GF-D8 (cell line): ENCODE data around the gene PPM1L.
A peak's percentile ranks its signal among the peaks of the same experiment; 100 is the strongest.

Experiments
- DNase-seq: peaks from one replicate; lab custom pipeline; 2025; lab: John Stamatoyannopoulos, UW

PPM1L gene

DNA sequence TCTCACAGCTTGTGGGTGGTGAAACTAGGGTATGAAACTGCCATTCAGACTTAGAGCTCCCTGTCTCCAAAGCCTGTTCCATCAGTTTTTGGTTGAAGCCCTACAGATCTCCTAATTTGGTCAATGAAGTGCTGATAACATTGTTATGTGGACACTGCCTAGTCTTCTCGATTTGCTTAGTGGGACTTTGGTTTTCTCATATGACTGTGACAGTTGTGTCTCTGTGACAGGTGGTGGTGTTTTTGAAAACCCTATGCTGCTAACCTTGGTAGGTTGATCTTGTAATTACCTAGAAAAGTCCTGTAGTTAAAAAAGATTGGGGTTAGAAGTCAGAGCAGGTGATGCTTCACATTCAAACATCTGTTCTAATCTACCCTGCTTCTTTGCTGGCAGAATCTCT is 9.2 kb downstream of the PPM1L start:
- no peak for DNase-seq

DNA sequence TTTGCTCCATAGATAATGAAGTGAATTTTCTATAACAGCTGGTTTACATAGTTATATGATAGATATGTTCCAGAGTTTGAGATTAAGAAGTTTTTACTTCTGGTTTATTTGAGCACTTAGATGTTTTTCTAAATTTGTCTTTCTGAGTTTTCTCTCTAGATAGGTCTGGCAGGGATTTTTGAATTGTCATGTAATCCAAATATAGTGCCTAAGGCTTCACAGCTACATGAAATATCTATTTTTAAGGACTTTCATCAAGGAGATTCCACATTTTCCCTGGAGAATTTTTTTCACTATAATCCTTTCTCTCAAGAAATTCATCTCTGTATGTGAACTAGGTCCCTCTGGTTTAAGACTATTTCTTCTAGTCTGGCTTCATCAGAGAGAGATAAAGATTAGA is 12.0 kb downstream of the PPM1L start:
- no peak for DNase-seq

DNA sequence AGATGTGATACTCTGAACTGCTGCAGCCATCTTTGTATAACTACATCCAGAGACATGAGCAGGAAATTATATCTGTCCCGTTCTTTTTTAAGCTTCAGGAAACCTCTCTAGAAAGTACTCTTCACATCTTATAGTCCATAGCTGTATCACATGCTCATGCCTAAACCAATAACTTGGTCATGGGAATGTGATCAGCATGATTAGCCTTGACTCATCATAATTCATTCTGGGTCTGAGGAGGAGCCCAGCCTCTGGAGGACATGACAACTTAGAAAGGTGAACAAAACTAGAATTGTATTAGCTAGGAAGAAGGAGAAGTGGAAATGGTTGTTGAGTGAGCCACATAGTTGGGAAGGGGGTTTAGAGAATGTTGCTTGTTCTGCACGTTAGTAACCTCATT is 12.9 kb downstream of the PPM1L start:
- no peak for DNase-seq

DNA sequence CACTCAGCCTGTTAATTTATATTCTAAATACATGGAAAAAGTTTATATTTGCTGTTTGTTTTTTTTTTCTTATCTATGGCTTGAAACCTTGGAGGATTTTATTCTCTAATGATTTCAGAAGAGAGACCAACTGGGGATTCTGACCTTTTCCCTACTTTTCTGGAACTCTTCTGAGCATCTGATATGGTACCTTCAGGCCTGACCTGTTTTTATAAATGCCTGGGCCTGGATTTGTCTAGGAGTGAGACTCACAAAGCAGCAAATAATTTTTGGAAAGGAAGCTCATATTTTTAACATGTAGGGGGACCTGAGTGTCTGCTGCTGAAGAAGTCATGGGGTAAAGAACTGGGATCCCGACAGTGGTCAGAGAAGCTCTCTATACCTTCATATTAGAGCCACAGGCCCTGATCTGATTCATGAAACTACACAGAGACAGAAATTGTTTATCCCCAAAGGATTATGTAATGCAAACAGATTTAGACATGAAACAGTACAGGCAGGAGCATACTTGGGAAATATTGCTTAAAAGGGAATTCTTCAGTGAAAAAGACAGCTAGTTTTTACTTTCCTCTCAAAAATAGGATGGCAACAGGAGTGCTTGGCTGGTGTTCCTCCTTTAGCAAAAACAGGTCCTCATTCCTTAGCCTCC is 15.9 kb downstream of the PPM1L start:
- no peak for DNase-seq

DNA sequence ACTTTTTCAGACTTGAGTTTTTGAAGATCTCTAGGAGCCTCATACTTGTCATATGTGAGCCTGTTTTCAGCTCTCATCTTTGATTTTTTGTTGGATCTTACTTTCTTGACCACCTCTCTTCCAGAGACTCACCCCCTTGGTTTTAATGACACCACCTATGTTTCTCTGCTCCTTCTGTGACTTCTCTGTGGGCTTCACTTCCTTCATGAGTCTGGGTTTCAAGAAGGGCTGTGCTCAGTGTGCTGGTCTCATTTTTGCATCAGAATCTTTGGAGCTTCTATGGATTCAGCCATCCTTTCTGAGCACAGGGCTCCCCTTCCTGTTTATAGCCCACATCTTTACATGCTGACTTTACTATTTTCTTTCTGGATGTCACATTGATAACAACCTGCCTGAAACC is 17.7 kb downstream of the PPM1L start:
- no peak for DNase-seq

DNA sequence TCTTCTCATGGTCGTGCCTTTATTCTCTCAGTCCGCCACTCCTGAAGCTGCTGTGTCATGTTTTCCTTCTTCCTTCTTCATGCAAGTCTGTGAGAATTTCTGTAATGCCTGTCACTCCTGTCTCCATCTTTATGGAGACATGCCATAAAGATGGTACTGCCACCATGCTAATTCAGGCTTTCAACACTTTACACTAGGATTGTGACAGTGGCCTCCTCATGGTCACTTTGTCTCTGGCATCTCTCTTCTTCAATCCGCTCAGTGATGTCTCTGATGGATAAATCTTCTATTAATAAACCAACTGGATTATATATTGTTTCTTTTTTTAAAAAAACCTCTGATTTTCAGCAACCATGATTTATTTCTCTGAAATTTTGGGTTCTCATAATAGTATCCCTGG is 18.1 kb downstream of the PPM1L start:
- no peak for DNase-seq

DNA sequence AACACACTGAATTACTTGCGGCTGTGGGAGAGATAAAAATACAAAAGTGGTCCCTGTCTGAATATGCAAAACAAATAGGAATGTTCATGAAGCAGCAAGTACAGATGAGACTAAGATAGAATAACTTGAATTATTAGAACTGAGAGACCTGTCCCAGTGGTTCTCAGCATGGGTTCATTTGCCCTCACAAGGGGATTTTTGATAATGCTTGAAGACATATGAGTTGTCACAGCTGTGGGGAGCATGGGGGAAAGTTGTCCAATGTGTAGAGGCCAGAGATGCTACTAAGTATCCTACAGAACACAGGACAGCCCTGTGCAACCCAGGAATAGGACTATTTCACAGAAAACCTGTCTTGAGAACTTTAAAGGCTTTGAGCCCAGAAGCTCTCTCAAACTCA is 22.4 kb downstream of the PPM1L start:
- DNase-seq, result no peak

DNA sequence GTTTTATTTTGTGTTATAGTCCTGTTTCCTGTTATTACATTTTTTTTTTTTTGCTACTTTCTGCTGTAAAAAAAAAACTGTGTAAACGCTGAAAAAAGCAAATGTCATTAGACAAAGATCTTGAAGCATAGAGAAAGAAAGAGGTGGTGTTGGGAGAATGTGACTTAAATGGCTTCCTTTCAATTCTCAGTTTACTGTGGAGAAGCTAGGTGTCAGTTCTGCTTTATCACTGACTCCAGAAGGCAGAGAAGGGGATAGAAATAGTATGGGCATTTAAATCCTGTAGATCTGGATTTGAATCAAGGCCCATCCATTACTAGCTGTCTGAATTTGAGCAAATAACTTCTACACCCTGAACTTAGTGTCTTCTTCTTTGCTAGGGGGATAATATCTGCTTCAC is 23.0 kb downstream of the PPM1L start:
- no peak for DNase-seq

DNA sequence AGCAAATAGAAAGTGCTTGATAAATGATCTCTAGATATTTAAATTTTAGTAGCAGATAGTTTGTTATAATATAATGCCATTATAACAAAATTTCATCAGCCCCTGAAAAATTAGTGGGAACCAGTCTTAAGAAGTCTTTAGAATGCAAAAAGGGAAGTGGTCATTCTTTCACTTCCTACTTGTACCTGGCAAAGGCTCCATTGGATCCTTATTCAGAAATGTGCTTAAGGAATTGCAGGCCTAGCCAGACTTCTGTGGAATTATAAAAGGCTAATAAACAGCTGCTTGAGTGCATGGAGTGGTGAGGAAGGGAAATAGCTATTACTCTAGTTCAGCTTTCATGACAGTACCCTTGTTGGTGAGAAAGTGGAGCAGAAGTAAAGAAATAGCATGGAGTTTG is 24.2 kb downstream of the PPM1L start:
- DNase-seq, result peak; percentile 27

DNA sequence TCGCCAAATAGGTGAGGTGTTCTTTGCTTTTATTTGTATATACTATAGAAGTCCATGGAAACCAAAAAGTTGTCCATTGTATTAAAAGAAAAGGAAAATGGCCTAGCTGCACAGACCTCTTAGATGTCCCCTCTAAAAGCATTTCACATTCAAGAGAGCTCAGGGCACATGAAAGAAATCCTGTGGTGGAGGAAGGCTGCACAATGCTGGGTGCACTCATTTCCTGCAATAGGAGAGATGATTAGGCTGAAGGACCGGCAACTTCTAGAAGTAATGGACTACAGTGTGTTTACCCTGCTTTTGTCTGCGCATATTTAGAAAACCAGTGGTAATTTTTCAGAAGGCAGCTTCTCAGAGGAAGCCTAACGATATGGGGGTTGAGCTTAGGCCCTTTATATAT is 25.4 kb downstream of the PPM1L start:
- DNase-seq, result no peak

DNA sequence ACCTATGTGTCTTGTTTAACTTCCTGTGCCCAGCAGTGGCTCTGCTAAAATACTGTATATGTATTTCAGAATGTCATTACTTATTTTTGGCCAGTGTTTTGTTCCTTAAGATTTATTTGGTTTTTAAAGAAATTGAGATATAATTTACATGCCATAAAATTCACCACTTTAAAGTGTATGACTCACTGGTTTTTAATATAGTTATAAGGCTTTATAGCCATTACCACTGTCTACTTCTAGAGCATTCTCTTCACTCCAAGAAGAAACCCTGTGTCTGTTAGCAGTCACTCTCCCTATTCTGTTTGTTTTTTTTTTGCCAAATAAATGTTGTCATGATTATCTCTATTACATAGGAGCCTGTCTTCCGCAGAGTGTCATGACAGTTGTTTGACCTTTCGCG is 25.8 kb downstream of the PPM1L start:
- no peak for DNase-seq

DNA sequence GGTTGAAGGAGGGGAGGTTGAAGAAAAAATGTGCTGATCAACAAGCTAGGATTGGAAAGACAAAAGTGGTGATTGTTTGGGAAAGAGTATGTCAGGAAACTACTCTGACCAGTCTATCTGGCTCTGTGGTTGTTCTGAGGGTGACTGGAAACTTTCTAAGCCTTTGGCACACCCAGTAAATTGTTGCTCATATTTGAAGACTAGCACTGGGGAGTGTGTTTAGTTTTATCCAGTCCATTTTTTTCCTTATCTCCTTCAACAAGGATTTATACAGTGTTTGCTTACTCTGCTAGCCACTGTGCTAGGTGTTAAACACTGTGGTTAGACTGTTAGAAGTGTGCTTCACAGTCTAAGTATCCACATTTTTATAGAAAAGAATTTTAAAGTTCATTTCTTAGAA is 28.8 kb downstream of the PPM1L start:
- no peak for DNase-seq

DNA sequence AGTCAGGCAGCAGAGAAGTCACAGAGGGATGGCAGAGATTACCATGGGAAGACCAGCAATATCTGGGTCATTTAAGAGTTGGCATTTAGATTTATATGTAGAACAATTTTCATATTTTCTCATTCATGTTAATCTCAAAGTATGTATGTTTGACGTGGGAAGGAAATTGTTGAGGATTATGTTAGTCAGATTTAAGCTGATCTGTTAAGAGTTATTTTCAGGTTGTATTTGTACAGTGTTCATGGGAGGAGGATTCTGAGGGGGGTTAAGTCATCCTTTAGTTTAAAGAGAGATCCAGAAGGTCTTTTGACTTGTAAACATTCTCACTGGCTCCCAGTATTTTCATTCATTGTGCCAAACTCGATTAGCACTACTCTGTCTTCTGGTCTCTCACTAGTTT is 34.7 kb downstream of the PPM1L start:
- no peak for DNase-seq

DNA sequence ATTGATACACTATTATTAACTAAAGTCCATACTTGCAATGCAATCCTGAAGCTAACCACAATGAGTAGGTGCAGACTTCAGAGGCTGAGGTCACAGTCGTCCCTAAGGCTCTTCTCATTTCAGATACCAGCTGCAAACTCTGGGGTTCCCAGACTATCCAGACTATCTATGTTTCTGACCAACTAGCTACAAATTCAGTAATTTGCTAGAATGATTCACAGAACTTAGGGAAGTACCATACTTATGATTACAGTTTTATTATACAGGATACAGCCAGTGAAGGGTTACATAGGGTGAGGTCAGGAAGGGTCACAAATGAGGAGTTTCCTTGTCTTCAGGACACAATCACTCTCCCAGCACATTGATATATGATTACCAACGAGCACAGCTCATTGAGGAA is 36.5 kb downstream of the PPM1L start:
- no peak for DNase-seq

DNA sequence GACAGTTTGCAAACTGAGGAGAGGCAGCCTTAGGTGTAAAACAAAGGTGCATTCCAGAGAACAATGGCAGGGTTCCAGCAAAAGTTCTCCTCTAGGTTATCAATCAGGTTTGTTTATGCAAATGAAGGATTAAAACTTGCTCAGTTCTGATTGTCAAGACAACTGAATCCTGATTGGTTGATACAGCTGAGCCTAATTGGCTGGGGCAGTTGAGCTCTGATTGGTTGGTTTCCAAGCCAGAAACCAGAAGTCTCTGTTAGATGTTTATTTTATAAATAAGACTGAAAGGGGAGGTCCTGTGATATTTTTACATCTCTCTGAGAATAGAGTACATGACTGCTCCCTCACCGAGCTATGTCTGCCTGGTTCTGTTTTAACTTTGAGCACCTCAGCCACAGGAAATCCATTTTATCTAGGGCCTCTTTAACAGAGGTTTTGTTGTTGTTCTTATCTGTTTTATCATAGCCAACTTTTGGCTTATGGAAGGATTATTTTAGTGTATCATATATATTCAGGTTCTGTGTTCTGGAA is 37.8 kb downstream of the PPM1L start:
- DNase-seq, result no peak

DNA sequence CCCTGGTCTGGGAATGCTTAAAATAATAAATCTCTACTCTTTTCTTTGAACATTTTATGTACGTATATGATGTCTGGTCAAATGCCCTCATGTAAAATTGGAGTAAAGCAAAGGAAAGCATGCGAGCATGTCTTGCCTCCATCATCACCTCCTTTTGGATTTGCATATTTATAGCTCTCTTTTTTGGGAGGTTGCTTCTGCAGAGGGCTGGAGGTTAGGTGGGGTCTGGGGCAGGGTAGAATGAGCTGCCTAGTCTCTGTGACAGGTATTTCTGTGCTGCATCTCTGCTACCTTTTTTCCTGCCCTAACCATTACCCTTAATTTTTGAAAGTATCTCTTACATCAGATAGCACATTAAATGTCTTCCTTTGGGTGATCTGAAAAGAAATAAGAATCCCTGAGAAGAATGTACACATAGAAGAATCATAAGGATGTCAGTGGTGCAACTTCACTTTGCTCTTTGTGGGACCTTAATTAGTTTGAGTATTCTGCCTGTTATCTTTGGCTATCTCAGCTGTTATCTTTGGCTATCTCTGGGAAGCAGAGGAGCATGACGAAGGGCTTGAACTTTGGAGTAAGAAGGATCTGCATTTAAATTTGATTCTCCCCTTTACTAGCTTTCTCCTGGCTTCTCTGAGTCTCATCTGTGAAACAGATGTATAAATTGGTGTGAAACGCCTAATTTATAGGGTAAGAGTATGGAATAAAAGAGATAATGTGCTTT is 40.2 kb downstream of the PPM1L start:
- no peak for DNase-seq

DNA sequence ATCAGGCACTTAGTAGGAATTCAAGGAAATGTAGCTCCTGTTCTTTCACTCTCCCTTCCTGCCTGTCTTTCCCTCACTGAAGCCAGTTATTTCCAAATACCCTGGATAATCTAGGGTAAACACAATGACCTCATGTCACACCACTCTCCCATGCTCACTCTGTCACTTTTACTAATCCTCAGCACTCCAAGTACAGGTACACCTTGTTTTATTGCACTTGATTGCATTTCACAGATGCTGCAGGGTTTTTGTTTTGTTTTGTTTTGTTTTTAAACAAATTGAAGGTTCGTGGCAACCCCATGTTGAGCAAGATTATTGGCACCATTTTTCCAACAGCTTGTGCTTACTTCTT is 40.8 kb downstream of the PPM1L start:
- DNase-seq, result no peak

DNA sequence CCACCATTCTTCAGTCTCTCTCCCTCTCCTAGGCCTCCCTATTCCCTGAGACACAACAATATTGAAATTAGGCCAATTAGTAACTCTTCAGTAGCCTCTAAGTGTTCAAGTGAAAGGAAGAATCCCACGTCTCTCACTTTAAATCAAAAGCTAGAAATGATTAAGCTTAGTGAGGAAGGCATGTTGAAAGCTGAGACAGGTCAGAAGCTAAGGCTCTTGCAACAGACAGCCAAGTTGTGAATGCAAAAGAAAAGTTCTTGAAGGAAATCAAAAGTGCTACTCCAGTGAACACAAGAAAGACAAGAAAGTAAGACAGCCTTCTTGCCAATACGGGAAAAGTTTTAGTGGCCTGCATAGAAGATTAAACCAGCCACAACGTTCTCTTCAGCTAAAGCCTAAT is 41.3 kb downstream of the PPM1L start:
- no peak for DNase-seq

DNA sequence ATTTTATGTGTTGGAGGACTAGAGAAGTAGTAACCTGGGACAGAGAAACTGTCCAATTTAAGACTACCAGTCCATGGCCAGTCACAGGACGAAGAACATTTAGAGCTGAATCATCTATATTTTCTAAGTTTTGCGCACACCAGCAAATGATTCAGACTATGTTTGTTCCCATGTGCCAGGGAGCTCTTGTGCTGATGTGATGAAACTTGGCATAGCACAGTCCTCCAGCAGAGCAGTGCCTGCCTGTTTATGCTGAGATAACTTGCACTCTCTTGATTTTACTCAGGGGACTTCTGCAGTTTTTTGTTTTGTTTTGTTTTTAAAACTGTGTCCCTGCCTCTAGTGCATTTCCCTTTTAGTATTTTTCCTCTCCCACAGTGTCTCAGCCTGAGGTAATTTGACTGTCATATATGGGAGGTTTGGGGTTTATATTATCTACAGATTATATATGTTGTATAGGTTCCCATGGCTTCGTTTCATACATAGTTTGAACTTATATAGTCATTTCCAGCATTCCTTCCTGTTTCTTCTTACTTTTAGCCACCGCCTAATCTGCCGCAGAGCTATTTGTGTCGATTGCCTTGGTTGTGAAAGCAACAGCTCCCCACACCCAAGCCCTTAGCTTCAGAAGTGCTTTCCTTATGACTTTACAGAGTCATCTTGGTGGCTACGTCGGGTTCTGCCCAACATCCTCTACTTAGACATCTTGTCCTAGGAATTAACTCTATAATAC is 45.5 kb downstream of the PPM1L start:
- no peak for DNase-seq

DNA sequence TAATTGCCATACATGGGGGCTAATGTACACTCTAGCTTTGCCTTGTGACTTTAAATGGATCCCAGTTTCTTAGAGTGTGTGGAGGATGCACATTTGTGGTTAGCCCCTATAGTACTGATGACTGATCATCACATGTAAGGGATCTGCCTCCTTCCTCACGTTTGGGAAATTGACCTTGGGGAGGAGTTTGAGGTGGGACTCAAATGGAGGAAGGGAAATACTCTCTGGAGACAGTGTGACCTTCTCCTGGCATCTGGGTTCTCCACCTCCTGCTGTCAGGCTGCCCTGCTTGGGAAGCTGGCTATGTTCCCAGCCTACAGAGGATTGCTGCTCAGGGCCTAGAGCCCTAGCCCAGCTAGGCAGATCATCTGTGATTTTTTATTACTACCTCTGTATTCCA is 48.7 kb downstream of the PPM1L start:
- DNase-seq, result no peak

DNA sequence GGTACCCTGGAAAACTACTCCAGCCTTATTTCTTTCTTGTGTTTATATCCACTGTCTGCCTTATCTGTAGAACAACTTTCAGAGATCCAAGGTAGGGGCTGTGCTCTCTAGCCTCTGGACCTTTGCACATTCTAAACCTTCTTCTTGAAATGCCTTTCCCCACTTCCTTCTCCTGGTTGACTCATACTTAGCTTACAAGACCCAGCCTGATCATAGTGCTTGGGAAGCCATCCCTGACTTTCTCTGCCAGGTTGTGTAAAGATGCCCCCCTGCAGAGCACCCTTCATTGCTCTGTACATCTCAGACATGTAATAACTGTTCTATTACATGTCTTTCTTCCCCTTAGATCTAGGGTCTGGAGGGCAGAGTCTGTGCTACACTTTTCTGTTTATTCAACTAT is 50.1 kb downstream of the PPM1L start:
- DNase-seq, result no peak

DNA sequence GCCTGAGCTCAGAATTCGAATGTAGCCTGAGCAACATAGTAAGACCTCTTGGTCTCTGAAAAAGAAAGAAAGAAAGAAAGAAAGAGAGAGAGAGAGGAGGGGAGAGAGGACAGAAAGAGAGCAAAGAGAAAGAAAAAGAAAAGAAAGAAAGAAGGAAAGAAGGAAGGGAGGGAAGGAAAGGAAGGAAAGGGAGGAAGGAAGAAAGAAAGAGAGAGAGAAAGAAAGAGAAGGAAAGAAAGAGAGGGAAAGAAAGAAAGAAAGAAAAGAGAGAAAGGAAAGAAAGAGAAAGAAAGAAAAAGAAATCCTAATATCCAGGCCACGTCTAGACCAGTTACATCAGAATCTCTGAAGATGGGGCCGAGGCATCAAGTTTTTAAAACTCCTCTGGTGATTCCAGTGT is 50.7 kb downstream of the PPM1L start:
- DNase-seq, result no peak

DNA sequence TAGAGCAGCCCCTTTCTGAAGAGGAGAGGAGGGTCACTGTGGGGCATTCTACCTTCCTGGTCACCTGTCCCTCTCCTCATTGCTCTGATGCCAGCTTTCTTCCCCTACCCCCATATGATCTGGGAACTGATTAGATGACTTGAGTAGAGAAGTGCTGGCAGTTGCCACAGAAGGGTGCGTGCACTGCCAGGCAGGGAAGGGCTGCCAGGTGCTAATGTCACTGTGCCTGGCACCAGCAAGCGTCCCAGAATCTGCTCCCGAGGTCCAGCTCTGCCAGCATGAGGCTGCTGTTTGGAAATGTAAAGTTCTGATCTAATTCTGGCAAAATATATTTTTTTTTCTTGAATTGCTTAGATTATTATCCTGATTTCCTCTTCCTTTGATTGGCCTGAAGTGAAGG is 52.8 kb downstream of the PPM1L start:
- DNase-seq, result no peak
